CD14-positive monocyte (primary cell): ENCODE results near the gene PCYT2. TPM values are rescaled to one million over a fixed set of nuclear protein-coding genes. Genes with fewer than 3 reads are reported as not detected.

Source experiments
- DNase-seq, 3 donors: peaks; one replicate each; pipeline ENCODE4 v3.0.0-alpha.2; 2011 to 2022
- H2AFZ ChIP-seq: 2 replicates; pipeline ENCODE4 v1.6.0; 2012; ENCODE audit warnings: mild to moderate bottlenecking, low read depth, low read length, inconsistent platforms; ENCODE audit not compliant: insufficient read depth, poor library complexity, severe bottlenecking
- H3K27ac ChIP-seq, 2 donors: 1 replicate in 1 of 2; 2 replicates in 1 of 2; pipeline ENCODE4 v1.5.1; 2012 to 2013; ENCODE audit warnings: low read length in 2 of 2, control low read depth in 1 of 2, inconsistent platforms in 1 of 2, low read depth in 1 of 2, mild to moderate bottlenecking in 1 of 2
- H3K27me3 ChIP-seq, 2 donors: one replicate each; pipeline versions ENCODE4 v1.6.0 to v1.6.1; 2011 to 2013; ENCODE audit warnings: low read length in 2 of 2; ENCODE audit not compliant: control insufficient read depth in 2 of 2, insufficient read depth in 2 of 2
- H3K36me3 ChIP-seq, 2 donors: replicated peaks in 1 of 2; 1 replicate in 1 of 2; 2 replicates in 1 of 2; pipeline versions ENCODE4 v1.5.1 to v1.6.1; 2012 to 2013; ENCODE audit warnings: low read length in 2 of 2, control low read depth in 1 of 2, inconsistent platforms in 1 of 2, mild to moderate bottlenecking in 1 of 2; ENCODE audit not compliant: insufficient read depth in 2 of 2, control insufficient read depth in 1 of 2
- H3K4me1 ChIP-seq, 2 donors: 1 replicate in 1 of 2; 2 replicates in 1 of 2; pipeline versions ENCODE4 v1.5.1 to v1.6.1; 2012 to 2013; ENCODE audit warnings: low read length in 2 of 2, control low read depth in 1 of 2, inconsistent platforms in 1 of 2, mild to moderate bottlenecking in 1 of 2, moderate library complexity in 1 of 2; ENCODE audit not compliant: insufficient read depth in 2 of 2, control insufficient read depth in 1 of 2
- H3K4me2 ChIP-seq: replicated peaks from 2 replicates; pipeline ENCODE3; 2012; ENCODE audit warnings: low read length, moderate library complexity, mild to moderate bottlenecking; ENCODE audit not compliant: poor library complexity, severe bottlenecking; ENCODE audit errors: extremely low read depth
- H3K4me3 ChIP-seq, 3 experiments: fragments of 200-600 bp in 1 of 3; sonication (generic) in 1 of 3; replicated peaks in 1 of 3; 1 replicate in 2 of 3; 2 replicates in 1 of 3; pipeline ENCODE4 v1.5.1; 2011 to 2013; ENCODE audit warnings: low read length in 3 of 3, mild to moderate bottlenecking in 3 of 3, control low read depth in 2 of 3, low read depth in 2 of 3, inconsistent platforms in 1 of 3, moderate library complexity in 1 of 3
- H3K79me2 ChIP-seq: 2 replicates; pipeline ENCODE4 v1.6.0; 2012; ENCODE audit warnings: mild to moderate bottlenecking, control low read depth, inconsistent platforms, low read length, moderate library complexity; ENCODE audit not compliant: insufficient read depth
- H3K9ac ChIP-seq: 2 replicates; pipeline ENCODE4 v1.6.0; 2017; ENCODE audit warnings: low read length, mild to moderate bottlenecking; ENCODE audit not compliant: insufficient read depth, poor library complexity, severe bottlenecking
- H3K9me3 ChIP-seq, 2 donors: replicated peaks in 1 of 2; 1 replicate in 1 of 2; 2 replicates in 1 of 2; pipeline versions ENCODE4 v1.5.1 to v1.6.1; 2012 to 2013; ENCODE audit warnings: low read length in 2 of 2, control low read depth in 1 of 2; ENCODE audit not compliant: control insufficient read depth in 1 of 2, insufficient read depth in 1 of 2
- H4K20me1 ChIP-seq: 2 replicates; pipeline ENCODE4 v1.6.0; 2012; ENCODE audit warnings: mild to moderate bottlenecking, low read length, control low read depth, moderate library complexity; ENCODE audit not compliant: insufficient read depth
- H3K27ac Mint-ChIP-seq, 7 donors: one replicate each; pipeline ENCODE4 v1.8.0; 2020; ENCODE audit warnings: mild to moderate bottlenecking in 7 of 7, mixed read lengths in 7 of 7, moderate library complexity in 6 of 7, inconsistent platforms in 2 of 7
- H3K27me3 Mint-ChIP-seq, 3 donors: one replicate each; pipeline ENCODE4 v1.8.0; 2021 to 2022; ENCODE audit warnings: low read depth in 3 of 3, mild to moderate bottlenecking in 3 of 3, mixed read lengths in 3 of 3, moderate library complexity in 3 of 3, inconsistent platforms in 1 of 3
- H3K36me3 Mint-ChIP-seq, 2 donors: one replicate each; pipeline ENCODE4 v1.8.0; 2020; ENCODE audit warnings: mixed read lengths in 2 of 2, inconsistent platforms in 1 of 2, mild to moderate bottlenecking in 1 of 2
- H3K4me1 Mint-ChIP-seq: one replicate; pipeline ENCODE4 v1.8.0; 2020; ENCODE audit warnings: mild to moderate bottlenecking, mixed read lengths
- H3K4me3 Mint-ChIP-seq, 2 donors: one replicate each; pipeline ENCODE4 v1.8.0; 2020; ENCODE audit warnings: mild to moderate bottlenecking in 2 of 2, mixed read lengths in 2 of 2, moderate library complexity in 1 of 2
- H3K9me3 Mint-ChIP-seq, 7 donors: one replicate each; pipeline ENCODE4 v1.8.0; 2020 to 2022; ENCODE audit warnings: mixed read lengths in 7 of 7, mild to moderate bottlenecking in 6 of 7, moderate library complexity in 6 of 7, inconsistent platforms in 2 of 7
- CTCF ChIP-seq: fragments of 200-600 bp; IDR thresholded peaks from one replicate; pipeline ENCODE4 v1.8.0; 2022; ENCODE audit warnings: antibody characterized with exemption, mild to moderate bottlenecking
- WGBS: methylation state at CpG from one replicate; pipeline ENCODE4 v1.1.5; 2013; ENCODE audit warnings: missing lambda C conversion rate; ENCODE audit not compliant: insufficient coverage; 5-methylcytosine and 5-hydroxymethylcytosine counted together
- intact Hi-C, 2 donors: fragments of 100-400 bp; cut with micrococcal nuclease; formaldehyde crosslinking; loops; one replicate each; pipeline versions ENCODE4 v1.15.0 to v1.15.1; 2023
- polyA plus RNA-seq, 3 donors: library from polyadenylated mRNA; depleted of rRNA in 1 of 3; unstranded in 2 of 3; stranded (reverse) in 1 of 3; fragments of 300-500 nt in 2 of 3; fragments of >200 nt in 1 of 3; fragmentation: Illumina TruSeq in 2 of 3; gene quantifications; 1 replicate in 2 of 3; 2 replicates in 1 of 3; pipeline ENCODE4 v1.2.3, GENCODE V29; 2012 to 2021

PCYT2 gene
- polyA plus RNA-seq, 3 donors = 10.7 to 14.5 (median 11.0) TPM

GRCh38 chr17:81908793-81909192 lies 2.4 kb downstream of the PCYT2 start:
- H2AFZ ChIP-seq = no peak overlapping the region
- WGBS = 99% methylated on average over 9 of the region's 11 CpGs
- no peak for TF ChIP-seq CTCF
- H3K4me3 ChIP-seq = no peak overlapping the region
- Mint-ChIP-seq H3K27me3 (peaks cover 0 to 1% (median 0%) of the 10 kb centered on the region in 3 donors), H3K9me3 (no peaks in the 10 kb centered on the region), H3K4me3 (no peak overlapping the region), H3K27ac (peak overlapping the region in 1 of 7 donors; percentile 25), H3K36me3 (peaks cover 42 to 62% of the 10 kb centered on the region in 2 donors), H3K4me1 (peaks cover 23% of the 10 kb centered on the region)
- peaks cover 15 to 16% of the 10 kb centered on the region in 2 donors for H3K4me1 ChIP-seq
- H3K4me2 ChIP-seq = no peak overlapping the region
- peaks cover 42 to 52% of the 10 kb centered on the region in 2 donors for H3K36me3 ChIP-seq
- DNase-seq = no peak
- H3K9me3 ChIP-seq = no peaks in the 10 kb centered on the region
- H4K20me1 ChIP-seq = peaks cover 35% of the 10 kb centered on the region
- H3K27me3 ChIP-seq = no peaks in the 10 kb centered on the region
- peaks cover 15% of the 10 kb centered on the region for H3K79me2 ChIP-seq
- H3K27ac ChIP-seq = no peak overlapping the region
- H3K9ac ChIP-seq = no peak overlapping the region
- intact Hi-C loops = no loop called here

GRCh38 chr17:81907219-81908145 lies 3.7 kb downstream of the PCYT2 start:
- Mint-ChIP-seq H3K27me3 (peaks cover 5 to 14% (median 9%) of the 10 kb centered on the region in 3 donors), H3K4me3 (no peak overlapping the region)

More at GRCh38 chr17:81907219-81908145, 3.7 kb downstream of the PCYT2 start:
- no peak for DNase-seq
- Histone ChIP-seq H3K79me2 (peaks cover 15% of the 10 kb centered on the region), H4K20me1 (peaks cover 22% of the 10 kb centered on the region), H3K4me3 (no peak overlapping the region), H3K36me3 (peaks cover 29 to 39% of the 10 kb centered on the region in 2 donors), H3K4me1 (peaks cover 15 to 18% of the 10 kb centered on the region in 2 donors), H3K4me2 (no peak overlapping the region), H2AFZ (no peak overlapping the region), H3K9ac (no peak overlapping the region), H3K27me3 (peaks cover 0 to 9% of the 10 kb centered on the region in 2 donors), H3K27ac (no peak overlapping the region), H3K9me3 (no peaks in the 10 kb centered on the region)
- WGBS = 97% methylated on average over 13 of the region's 26 CpGs
- peaks cover 0 to 3% (median 0%) of the 10 kb centered on the region in 7 donors for H3K9me3 Mint-ChIP-seq
- intact Hi-C loops = no loop called here
- H3K36me3 Mint-ChIP-seq = peaks cover 33 to 52% of the 10 kb centered on the region in 2 donors
- no peak overlapping the region for H3K27ac Mint-ChIP-seq
- H3K4me1 Mint-ChIP-seq = peaks cover 17% of the 10 kb centered on the region
- TF ChIP-seq CTCF = no peak
